HG02798 (cell line): ENCODE data around the gene POC1A.
A peak's percentile ranks its signal among the peaks of the same experiment; 100 is the strongest.
"Not testable (repeated sequence)": the region's sequence is repeated elsewhere in the genome, so short reads cannot be mapped to it uniquely, and the experiment has no call there.

Experiments used
- ATAC-seq: cut with Tn5 transposase; IDR thresholded peaks from one replicate; pipeline ENCODE4 v1.9.1; 2021; ENCODE audit warnings: mild to moderate bottlenecking; ENCODE audit not compliant: unreplicated experiment, poor library complexity

Gene POC1A

GRCh38 chr3:52155912-52156311 lies 1.7 kb upstream of the POC1A start:
- no peak for ATAC-seq

GRCh38 chr3:52153389-52154096 lies 680 bp downstream of the POC1A start:
- ATAC-seq = peak; percentile 5

GRCh38 chr3:52151991-52152390 lies 2.2 kb downstream of the POC1A start:
- not testable (repeated sequence) for ATAC-seq

DNA sequence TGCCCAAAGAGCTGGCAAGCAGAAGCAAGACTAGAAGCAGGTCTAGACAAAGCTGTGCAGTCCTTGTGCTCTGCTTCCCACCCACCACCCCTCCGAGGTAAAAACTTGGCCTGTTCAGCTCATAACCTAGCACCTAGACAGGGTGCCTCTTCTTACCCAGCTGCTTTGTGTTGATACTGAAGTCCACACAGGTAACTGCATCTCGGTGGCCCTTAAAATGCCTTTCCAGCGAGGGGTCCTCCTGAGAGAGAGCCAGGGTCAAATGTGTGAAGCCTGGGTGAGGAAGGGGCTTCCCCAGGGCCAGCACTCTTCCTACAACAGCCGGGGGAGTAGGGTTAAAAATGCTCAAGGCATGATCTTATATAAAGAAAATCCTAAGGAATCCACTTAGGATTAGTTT lies 3.4 kb downstream of the POC1A start:
- ATAC-seq = no peak

GRCh38 chr3:52150357-52150756 lies 3.9 kb downstream of the POC1A start:
- no peak for ATAC-seq

GRCh38 chr3:52149726-52150125 lies 4.5 kb downstream of the POC1A start:
- no peak for ATAC-seq

- ATAC-seq = no peak
Observed at GRCh38 chr3:52149021-52149420, 5.2 kb downstream of the POC1A start.

GRCh38 chr3:52147804-52148203 lies 6.4 kb downstream of the POC1A start:
- no peak for ATAC-seq

GRCh38 chr3:52146811-52147210 lies 7.4 kb downstream of the POC1A start:
- ATAC-seq = no peak

- no peak for ATAC-seq
Observed at GRCh38 chr3:52146189-52146588, 8.0 kb downstream of the POC1A start.

DNA sequence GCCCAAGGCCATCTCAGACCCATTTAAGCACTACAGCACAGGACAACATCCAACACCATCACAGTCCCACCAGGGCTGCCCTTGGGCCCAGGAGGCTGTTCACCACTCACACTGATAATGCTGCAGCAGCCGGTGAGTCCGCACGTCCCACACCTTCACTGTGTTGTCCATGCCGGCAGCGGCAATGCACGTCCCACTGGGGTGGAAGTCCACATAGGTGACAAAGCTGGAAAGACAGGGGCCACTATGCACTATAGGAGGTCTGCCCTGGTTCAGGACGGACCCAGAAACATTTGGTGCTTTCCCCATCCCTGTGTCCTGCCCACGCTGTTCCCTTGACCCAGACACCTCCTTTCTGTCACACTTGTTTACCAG lies 8.5 kb downstream of the POC1A start:
- no peak for ATAC-seq

- ATAC-seq = no peak
Observed at GRCh38 chr3:52144796-52145735, 9.2 kb downstream of the POC1A start.

DNA sequence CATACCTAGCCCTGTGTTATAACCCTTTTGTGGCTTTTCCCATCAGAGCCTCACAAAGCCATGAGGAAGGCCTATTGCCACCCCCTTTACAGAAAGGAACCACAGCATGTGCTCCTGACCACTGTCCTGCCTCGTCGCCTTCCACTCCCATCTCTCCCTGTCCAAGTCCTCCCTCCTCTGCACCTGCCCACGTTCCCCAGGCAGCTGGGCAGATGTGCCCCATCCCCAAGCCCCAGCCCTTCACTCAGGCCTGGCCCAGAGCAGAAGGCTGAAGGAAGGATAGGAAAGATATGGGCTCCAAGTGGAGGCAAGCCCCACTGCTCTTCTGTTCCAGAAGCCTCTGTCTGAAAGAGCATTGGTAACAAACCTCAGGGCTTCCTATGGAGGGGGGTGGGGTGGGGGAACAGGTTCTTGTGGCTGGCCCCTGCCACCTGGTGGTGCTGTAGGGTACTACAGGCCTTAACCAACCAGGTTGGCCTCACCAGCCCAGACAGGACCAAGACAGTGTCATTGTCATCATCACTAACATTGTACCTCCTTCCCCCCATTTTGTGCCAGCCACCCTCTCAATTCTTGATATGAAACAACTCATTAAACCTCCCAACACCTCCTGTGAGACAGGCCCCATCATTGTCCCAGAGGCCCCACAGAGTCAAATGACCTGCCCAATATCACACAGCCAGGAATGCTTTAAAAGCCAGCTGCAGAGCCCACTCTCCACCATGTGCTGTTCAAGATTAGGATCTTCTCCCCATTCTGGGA lies 10.0 kb downstream of the POC1A start:
- ATAC-seq = peak; percentile 70

GRCh38 chr3:52143616-52144015 lies 10.6 kb downstream of the POC1A start:
- no peak for ATAC-seq

- ATAC-seq = no peak
Observed at GRCh38 chr3:52143156-52143555, 11.1 kb downstream of the POC1A start.

GRCh38 chr3:52141751-52142150 lies 12.5 kb downstream of the POC1A start:
- ATAC-seq = no peak

GRCh38 chr3:52140769-52141168 lies 13.5 kb downstream of the POC1A start:
- ATAC-seq = no peak

- no peak for ATAC-seq
Observed at GRCh38 chr3:52140000-52140399, 14.2 kb downstream of the POC1A start.

DNA sequence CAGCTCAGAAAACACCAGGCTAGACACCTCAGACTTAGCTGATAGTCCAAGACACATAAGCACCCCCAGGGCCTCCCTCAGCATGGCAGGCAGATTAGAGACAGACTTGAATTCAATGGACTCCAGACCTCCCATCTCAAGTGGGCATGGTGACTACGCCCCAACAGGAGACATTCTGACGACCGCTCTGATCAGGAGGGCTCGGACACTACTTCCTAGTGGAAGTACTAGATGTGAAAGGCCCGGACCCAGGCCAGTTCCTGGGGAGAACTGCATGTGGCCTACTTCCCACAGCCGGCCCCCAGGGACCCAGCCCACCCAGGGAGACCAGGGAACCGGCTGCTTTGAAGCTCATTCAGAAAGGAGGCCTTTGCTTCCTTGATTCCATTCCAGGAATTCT lies 16.9 kb downstream of the POC1A start:
- no peak for ATAC-seq

GRCh38 chr3:52136513-52136912 lies 17.7 kb downstream of the POC1A start:
- ATAC-seq = no peak

- ATAC-seq = no peak
Observed at GRCh38 chr3:52135332-52135731, 18.9 kb downstream of the POC1A start.
